Activated CD8-positive, alpha-beta memory T cell treated with anti-CD3 and anti-CD28 coated beads, Interleukin-2, amount 50 U/mL, for 24 hours (primary cell): ENCODE measurements around the gene CCDC33.
"Not testable (repeated sequence)": the region's sequence is repeated elsewhere in the genome, so short reads cannot be mapped to it uniquely, and the experiment has no call there.

Source experiments
- DNase-seq: peaks from one replicate; pipeline ENCODE4 v3.0.0-alpha.2; 2020; ENCODE audit errors: extremely low read depth

Gene CCDC33

DNA sequence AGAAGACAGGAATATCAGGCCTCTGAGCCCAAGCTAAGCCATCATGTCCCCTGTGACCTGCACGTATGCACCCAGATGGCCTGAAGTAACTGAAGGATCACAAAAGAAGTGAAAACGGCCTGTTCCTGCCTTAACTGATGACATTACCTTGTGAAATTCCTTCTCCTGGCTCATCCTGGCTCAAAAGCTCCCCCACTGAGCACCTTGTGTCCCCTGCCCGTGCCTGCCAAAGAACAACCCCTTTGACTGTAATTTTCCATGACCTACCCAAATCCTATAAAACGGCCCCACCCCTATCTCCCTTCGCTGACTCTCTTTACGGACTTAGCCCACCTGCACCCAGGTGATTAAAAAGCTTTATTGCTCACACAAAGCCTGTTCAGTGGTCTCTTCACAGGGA lies 123.2 kb downstream of the CCDC33 start:
- DNase-seq: not testable (repeated sequence)

DNA sequence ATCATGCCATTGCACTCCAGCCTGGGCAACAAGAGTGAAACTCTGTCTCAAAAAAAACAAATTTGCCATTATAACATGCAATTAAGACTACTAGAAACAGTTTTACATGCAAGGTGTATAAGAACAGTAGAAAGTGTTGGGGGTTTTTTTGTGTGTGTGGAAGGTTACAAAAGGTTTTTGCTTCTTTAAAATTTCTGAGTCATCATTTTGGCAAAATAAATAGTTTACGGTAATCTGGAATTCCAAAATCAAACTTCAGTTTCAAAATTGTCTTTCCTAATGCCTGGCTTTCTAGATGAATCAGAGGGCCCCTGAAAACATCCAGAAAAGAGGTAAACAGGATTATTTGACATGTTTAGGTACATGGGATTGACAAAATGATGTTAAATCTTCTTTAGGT lies 124.7 kb downstream of the CCDC33 start:
- not testable (repeated sequence) for DNase-seq

GRCh38 chr15:74362482-74362881 lies 126.4 kb downstream of the CCDC33 start:
- no peak for DNase-seq

DNA sequence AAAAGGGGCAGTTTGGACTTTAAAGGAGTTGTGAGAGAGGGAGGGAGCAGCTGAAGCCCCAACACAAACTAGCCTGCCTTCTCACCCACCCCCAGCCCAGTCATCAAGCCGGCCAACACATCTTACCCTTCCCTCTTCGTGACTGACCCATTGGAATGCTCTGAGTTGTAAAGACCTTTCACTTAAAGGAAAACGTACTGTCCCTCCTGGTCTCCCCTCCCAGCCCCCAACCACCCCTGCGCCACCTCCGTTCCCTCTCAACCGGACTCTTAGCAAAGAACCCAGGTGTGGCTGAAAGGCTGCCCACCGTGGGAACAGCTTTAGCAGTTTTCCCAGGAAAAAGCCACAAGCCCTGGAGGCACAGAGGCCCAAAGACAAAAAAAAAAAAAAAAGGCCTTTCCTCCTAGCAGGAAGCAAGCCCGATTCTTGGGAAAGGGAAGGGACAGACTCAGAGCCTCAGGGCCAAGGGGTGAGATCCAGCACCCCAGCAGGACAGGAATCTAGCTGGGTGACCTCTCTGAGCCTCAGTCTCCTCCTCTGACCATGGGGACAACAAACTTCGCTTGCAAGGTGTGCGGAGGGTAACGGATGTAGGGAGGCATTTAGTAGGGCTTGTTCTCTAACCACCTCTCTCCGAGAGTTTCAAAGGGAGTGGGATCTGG lies 128.9 kb downstream of the CCDC33 start:
- DNase-seq: no peak

GRCh38 chr15:74365598-74366445 lies 129.7 kb downstream of the CCDC33 start:
- no peak for DNase-seq

GRCh38 chr15:74367296-74367854 lies 131.2 kb downstream of the CCDC33 start, which contains the start of gene CYP11A1:
Gene CYP11A1, minus strand, starts transcription at chr15:74367646. Its CDS starts 61 bp downstream, at chr15:74367585.
- no peak for DNase-seq

DNA sequence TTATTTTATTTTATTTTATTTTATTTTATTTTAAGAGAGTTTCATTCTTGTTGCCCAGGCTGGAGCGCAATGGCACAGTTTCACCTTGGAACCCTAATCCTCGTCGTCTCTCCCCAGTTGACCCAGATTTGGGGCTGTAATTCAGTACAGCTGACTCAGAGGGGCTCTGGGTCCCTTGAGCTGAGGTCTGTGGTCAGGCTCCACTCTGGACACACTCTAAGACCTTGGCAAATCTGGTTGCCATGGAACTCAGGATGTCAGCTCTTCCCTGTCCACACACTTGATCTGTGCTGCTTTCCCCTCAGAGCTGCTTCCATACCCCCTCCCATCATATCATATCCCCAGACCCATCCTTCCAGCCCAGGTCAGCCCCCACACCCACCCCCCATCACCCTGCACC lies 132.0 kb downstream of the CCDC33 start:
- DNase-seq: no peak

- no peak for DNase-seq
Measured at GRCh38 chr15:74369084-74369745, 133.1 kb downstream of the CCDC33 start.

- DNase-seq: no peak
Measured at GRCh38 chr15:74369756-74370155, 133.6 kb downstream of the CCDC33 start.

DNA sequence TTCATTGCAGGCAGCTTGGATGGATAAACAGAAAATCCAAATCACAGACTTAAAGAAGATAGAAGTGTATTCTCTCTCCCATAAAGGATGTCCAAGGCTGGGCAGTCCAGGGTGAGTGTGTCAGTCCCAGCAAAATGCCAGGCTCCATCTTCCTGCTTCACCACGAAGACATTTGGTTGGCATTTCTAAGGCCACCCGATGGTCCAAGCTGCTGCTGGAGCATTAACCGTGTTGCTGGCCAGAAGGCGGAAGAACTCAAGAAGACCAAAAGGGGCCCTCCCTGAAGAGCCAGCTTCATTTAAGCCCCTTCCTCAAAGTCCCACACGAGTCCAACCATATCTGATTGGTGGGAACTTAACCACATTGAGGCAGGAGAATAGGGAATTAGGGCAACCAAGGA lies 134.3 kb downstream of the CCDC33 start:
- DNase-seq: no peak

DNA sequence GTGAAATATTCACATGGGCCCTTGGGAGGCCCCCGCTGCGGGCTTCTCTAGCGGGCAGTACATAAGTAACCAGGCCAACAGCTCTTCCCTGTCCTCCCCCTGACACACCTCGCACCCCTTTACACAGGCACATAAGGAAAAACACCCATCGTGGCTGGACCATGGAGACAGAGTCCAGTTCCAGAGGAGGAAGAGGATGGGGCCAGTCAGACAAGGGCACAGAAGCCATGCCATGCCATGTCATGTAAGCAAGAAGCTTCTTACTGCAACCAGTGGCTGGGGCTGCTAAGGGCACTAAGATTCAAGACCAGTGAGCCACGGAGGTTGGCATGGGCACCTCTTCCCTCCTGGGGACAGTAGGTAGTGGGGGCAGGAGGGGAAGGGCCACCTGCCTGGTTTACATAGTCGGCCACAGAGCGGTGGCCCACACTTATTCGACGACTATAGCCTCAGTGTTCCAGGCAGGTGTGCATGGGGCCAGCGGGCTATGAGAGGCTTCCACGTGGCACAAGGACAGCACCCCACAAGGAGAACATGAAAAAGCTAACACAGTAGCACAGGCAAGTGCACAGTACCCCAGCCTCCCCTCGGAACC lies 137.0 kb downstream of the CCDC33 start:
- DNase-seq: no peak

DNA sequence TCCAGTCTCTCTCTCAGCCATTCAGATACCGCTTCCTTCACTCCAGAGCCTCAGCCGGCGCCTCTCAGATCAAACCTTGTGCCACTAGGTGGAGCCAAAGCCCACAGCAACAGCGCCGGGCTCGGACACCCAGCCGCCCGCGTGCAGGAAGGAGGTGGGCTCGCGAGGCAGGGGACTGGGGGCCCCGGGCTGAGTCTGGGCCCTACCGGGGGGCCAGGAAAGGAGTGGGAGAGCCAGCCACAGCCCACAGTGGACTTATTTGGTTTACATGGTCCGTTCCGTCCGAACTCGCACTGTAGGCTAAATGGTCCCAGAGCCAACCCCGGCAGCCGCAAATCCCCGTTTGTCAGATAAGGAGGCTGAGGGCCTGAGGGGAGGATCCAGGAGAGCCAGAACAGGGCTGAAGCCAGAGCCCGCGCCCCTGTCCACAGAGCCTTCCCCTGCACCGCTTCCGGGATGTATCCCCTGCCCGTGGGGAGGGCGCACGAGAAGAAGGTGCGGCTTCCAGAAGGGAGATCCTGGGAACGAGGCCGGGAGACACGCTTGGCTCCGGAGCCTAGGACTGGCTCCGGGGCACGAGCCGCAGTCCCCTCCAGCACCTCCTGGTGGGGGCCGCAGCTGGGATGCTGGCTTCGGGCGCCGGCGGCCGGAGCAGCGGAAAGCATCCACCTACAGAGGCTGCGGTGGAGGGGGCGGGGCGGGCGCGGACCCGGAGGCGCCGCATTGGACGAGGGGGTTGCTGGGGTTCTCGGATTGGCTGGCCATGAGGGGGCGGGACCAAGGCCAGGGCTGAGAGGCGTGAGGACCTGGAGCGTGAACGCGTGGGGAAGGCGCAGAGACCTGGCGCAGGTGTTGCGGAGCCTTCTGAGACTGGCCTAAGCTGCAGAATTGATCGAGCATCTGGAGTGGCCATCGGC lies 137.9 kb downstream of the CCDC33 start:
- peak; percentile 82 for DNase-seq

GRCh38 chr15:74374648-74375302 lies 138.6 kb downstream of the CCDC33 start:
- no peak for DNase-seq

GRCh38 chr15:74375303-74375693 lies 139.2 kb downstream of the CCDC33 start:
- DNase-seq: peak; percentile 68

GRCh38 chr15:74376226-74376625 lies 140.1 kb downstream of the CCDC33 start:
- no peak for DNase-seq

GRCh38 chr15:74376825-74377581 lies 140.9 kb downstream of the CCDC33 start:
- no peak for DNase-seq

DNA sequence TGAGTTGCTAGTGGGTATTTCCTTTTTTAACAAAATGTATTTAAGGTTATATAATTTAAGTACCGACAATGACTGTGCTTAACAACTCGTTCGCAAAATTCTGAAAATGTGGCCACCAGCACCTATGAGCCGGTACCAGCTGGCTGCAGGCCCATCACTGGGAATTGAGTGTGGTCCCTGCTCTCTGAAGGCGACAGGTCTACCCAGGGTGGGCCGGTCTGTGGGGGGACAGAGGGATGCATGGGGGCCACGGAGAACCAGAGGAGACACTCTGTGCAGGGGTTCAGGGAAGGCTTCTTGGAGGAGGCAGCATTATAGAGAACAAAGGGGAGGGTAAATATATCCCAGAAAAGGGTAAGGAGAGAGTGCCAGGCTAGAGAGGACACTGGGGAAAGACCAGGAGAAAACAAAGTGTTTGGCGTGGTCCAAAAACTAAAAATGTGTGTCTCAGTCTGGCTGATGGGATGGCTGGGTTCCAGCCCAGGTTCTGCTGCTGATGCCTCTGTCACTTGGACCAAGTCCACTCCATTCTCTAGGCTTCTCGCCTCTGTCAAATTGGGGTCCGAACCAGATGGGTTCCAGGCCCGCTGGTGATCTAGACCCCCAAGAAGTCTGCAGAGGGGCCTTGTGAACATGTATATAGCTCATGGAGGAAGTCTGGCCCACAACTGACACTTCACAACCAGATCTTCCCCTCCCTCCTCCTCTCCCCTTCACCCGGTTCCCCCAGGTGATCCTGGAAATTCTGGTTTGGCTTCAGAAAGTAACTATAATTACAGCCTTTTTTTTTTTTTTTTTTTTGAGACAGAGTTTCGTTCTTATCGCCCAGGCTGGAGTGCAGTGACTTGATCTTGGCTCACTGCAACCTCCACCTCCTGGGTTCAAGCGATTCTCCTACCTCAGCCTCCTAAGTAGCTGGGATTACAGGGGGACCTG lies 142.0 kb downstream of the CCDC33 start:
- no peak for DNase-seq

DNA sequence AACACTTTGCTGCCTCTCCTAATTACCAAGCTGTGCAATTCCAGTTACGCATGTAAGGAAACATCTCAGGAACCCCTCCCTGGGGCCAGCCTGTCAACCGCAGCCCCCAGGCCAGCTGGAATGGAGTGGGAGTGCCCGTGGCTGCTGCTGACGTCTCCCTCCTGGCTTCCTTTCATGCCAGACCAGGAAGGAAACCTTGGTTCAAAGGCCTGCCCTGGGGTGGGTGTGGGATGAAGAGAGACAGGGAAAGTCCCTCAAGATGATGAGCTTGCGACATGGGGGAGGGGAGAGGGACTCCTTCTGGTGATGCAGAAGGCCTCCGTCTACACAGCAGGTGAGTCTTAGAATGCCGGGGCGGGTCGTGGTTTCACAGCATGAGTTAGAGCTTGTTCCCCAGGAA lies 142.7 kb downstream of the CCDC33 start:
- no peak for DNase-seq
